KOPT-K1 (cell line): Measurements from ENCODE around the gene ACOT4.

Experiments
- H3K27ac ChIP-seq: fragments of 200-600 bp; sonication (generic); 2 replicates; pipeline ENCODE4 v1.5.1; 2016; ENCODE audit warnings: antibody characterized with exemption, mild to moderate bottlenecking, low read depth, low read length; ENCODE audit not compliant: poor library complexity, severe bottlenecking
- H3K36me3 ChIP-seq: fragments of 200-600 bp; sonication (generic); 2 replicates; pipeline ENCODE4 v1.5.1; 2017; ENCODE audit warnings: antibody characterized with exemption, mild to moderate bottlenecking, low read length, moderate library complexity; ENCODE audit not compliant: insufficient read depth
- H3K9me3 ChIP-seq: fragments of 200-600 bp; sonication (generic); 2 replicates; pipeline ENCODE4 v1.5.1; 2017; ENCODE audit warnings: antibody characterized with exemption, low read length, mild to moderate bottlenecking; ENCODE audit not compliant: insufficient read depth, poor library complexity, severe bottlenecking

The ACOT4 gene

GRCh38 chr14:73607241-73607640 is 15.6 kb downstream of the ACOT4 start:
- H3K27ac ChIP-seq = no peak overlapping the region
- H3K9me3 ChIP-seq = peaks cover 11% of the 10 kb centered on the region
- no peaks in the 10 kb centered on the region for H3K36me3 ChIP-seq

- Histone ChIP-seq H3K9me3 (peaks cover 11% of the 10 kb centered on the region), H3K27ac (no peak overlapping the region), H3K36me3 (no peaks in the 10 kb centered on the region)
These were observed 19.0 kb downstream of the ACOT4 start for GRCh38 chr14:73610687-73611086.

GRCh38 chr14:73612339-73613045 is 20.8 kb downstream of the ACOT4 start, which contains the start of gene ACOT6:
Gene ACOT6 (plus strand): TSS chr14:73612517. CDS start chr14:73612572, 55 bp downstream.
- Histone ChIP-seq H3K9me3 (peaks cover 2% of the 10 kb centered on the region), H3K36me3 (no peaks in the 10 kb centered on the region), H3K27ac (peak within 1 kb of the TSS; percentile 31)

GRCh38 chr14:73613046-73613383 is 21.3 kb downstream of the ACOT4 start:
- H3K27ac ChIP-seq = no peak overlapping the region

GRCh38 chr14:73613419-73613963 is 21.8 kb downstream of the ACOT4 start:
- H3K9me3 ChIP-seq = no peaks in the 10 kb centered on the region
- no peak overlapping the region for H3K27ac ChIP-seq
- H3K36me3 ChIP-seq = no peaks in the 10 kb centered on the region

More at GRCh38 chr14:73613046-73613383, 21.3 kb downstream of the ACOT4 start:
- Histone ChIP-seq H3K36me3 (no peaks in the 10 kb centered on the region), H3K9me3 (no peaks in the 10 kb centered on the region)

- Histone ChIP-seq H3K36me3 (no peaks in the 10 kb centered on the region), H3K27ac (no peak overlapping the region), H3K9me3 (no peaks in the 10 kb centered on the region)
These were observed 25.2 kb downstream of the ACOT4 start for GRCh38 chr14:73616831-73617230.

GRCh38 chr14:73619524-73619923 is 27.9 kb downstream of the ACOT4 start:
- H3K27ac ChIP-seq = no peak overlapping the region
- no peaks in the 10 kb centered on the region for H3K36me3 ChIP-seq
- no peaks in the 10 kb centered on the region for H3K9me3 ChIP-seq

GRCh38 chr14:73620268-73620667 is 28.6 kb downstream of the ACOT4 start:
- H3K36me3 ChIP-seq = no peaks in the 10 kb centered on the region
- H3K27ac ChIP-seq = no peak overlapping the region
- no peaks in the 10 kb centered on the region for H3K9me3 ChIP-seq

GRCh38 chr14:73623504-73624054 is 31.9 kb downstream of the ACOT4 start:
- no peaks in the 10 kb centered on the region for H3K9me3 ChIP-seq
- H3K27ac ChIP-seq = no peak overlapping the region
- no peaks in the 10 kb centered on the region for H3K36me3 ChIP-seq

GRCh38 chr14:73625706-73626105 is 34.0 kb downstream of the ACOT4 start:
- H3K36me3 ChIP-seq = no peaks in the 10 kb centered on the region
- H3K9me3 ChIP-seq = no peaks in the 10 kb centered on the region
- H3K27ac ChIP-seq = no peak overlapping the region

GRCh38 chr14:73627151-73627558 is 35.5 kb downstream of the ACOT4 start:
- H3K9me3 ChIP-seq = no peaks in the 10 kb centered on the region
- H3K36me3 ChIP-seq = no peaks in the 10 kb centered on the region
- no peak overlapping the region for H3K27ac ChIP-seq

- no peaks in the 10 kb centered on the region for H3K9me3 ChIP-seq
- H3K27ac ChIP-seq = no peak overlapping the region
- H3K36me3 ChIP-seq = no peaks in the 10 kb centered on the region
These were observed 38.5 kb downstream of the ACOT4 start for GRCh38 chr14:73630009-73630780.

GRCh38 chr14:73633116-73634010 is 41.7 kb downstream of the ACOT4 start:
- no peaks in the 10 kb centered on the region for H3K36me3 ChIP-seq
- no peaks in the 10 kb centered on the region for H3K9me3 ChIP-seq
- no peak overlapping the region for H3K27ac ChIP-seq

- Histone ChIP-seq H3K9me3 (no peaks in the 10 kb centered on the region), H3K36me3 (no peaks in the 10 kb centered on the region), H3K27ac (no peak overlapping the region)
These were observed 42.5 kb downstream of the ACOT4 start for GRCh38 chr14:73634011-73634833.
